Measurements from ENCODE around the gene FAM117B.

The FAM117B gene

GRCh38 chr2:202760848-202761247, 126.1 kb downstream of the FAM117B start:
- no peak overlapping the region for H3K4me3 ChIP-seq (ENCODE audit: low read depth, low read length)
- DNase-seq (ENCODE audit: low read depth): no peak
- no peak for TF ChIP-seq CTCF (conservative IDR thresholded peaks at IDR 0.05; ENCODE audit: low read depth, low read length)

GRCh38 chr2:202762556-202762955, 127.8 kb downstream of the FAM117B start:
- no peak for TF ChIP-seq CTCF (conservative IDR thresholded peaks at IDR 0.05; ENCODE audit: low read depth, low read length)
- DNase-seq (ENCODE audit: low read depth): peak; percentile 62
- H3K4me3 ChIP-seq (ENCODE audit: low read depth, low read length): no peak overlapping the region

GRCh38 chr2:202763916-202764315, 129.1 kb downstream of the FAM117B start:
- H3K4me3 ChIP-seq (ENCODE audit: low read depth, low read length): no peak overlapping the region
- no peak for DNase-seq (ENCODE audit: low read depth)
- TF ChIP-seq CTCF (conservative IDR thresholded peaks at IDR 0.05; ENCODE audit: low read depth, low read length): no peak

GRCh38 chr2:202764991-202765390, 130.2 kb downstream of the FAM117B start:
- no peak for TF ChIP-seq CTCF (conservative IDR thresholded peaks at IDR 0.05; ENCODE audit: low read depth, low read length)
- DNase-seq (ENCODE audit: low read depth): no peak
- H3K4me3 ChIP-seq (ENCODE audit: low read depth, low read length): no peak overlapping the region

- no peak for DNase-seq (ENCODE audit: low read depth)
- no peak for TF ChIP-seq CTCF (conservative IDR thresholded peaks at IDR 0.05; ENCODE audit: low read depth, low read length)
- no peak overlapping the region for H3K4me3 ChIP-seq (ENCODE audit: low read depth, low read length)
These were observed 130.7 kb downstream of the FAM117B start for GRCh38 chr2:202765436-202765835.

- TF ChIP-seq CTCF (conservative IDR thresholded peaks at IDR 0.05; ENCODE audit: low read depth, low read length): no peak
These were observed 133.5 kb downstream of the FAM117B start for GRCh38 chr2:202768273-202768672.

GRCh38 chr2:202769201-202769600, 134.4 kb downstream of the FAM117B start:
- TF ChIP-seq CTCF (conservative IDR thresholded peaks at IDR 0.05; ENCODE audit: low read depth, low read length): no peak
- peak; percentile 14 for DNase-seq (ENCODE audit: low read depth)
- H3K4me3 ChIP-seq (ENCODE audit: low read depth, low read length): no peak overlapping the region

More at GRCh38 chr2:202768273-202768672, 133.5 kb downstream of the FAM117B start:
- DNase-seq (ENCODE audit: low read depth): no peak
- H3K4me3 ChIP-seq (ENCODE audit: low read depth, low read length): no peak overlapping the region

Data from choroid plexus epithelial cell (primary cell).